ENCODE measurements around the gene ABCC11.

GRCh38 chr16:48197294-48197693, 50.0 kb downstream of the ABCC11 start:
- no peak for TF ChIP-seq EZH2 (IDR thresholded peaks at IDR 0.05)
- no peak for TF ChIP-seq POLR2AphosphoS5 (IDR thresholded peaks at IDR 0.05; ENCODE audit: borderline replicate concordance, low read depth, low read length)
- no peak for TF ChIP-seq FOXP2 (optimal IDR thresholded peaks at IDR 0.05; ENCODE audit: control extremely low read depth, extremely low read length, insufficient read depth)
